HFFc6 (cell line): ENCODE measurements around the gene GLB1L3. TPM values are rescaled to one million over a fixed set of nuclear protein-coding genes. Genes with fewer than 3 reads are reported as not detected.
"Not testable (repeated sequence)": the region's sequence is repeated elsewhere in the genome, so short reads cannot be mapped to it uniquely, and the experiment has no call there.

ENCODE experiments used
- DNase-seq: peaks from one replicate; pipeline ENCODE4 v3.0.0-alpha.2; 2018
- H3K27ac Mint-ChIP-seq: 2 replicates; pipeline ENCODE4 v1.8.0; 2020; ENCODE audit warnings: mild to moderate bottlenecking, mixed read lengths
- H3K27me3 Mint-ChIP-seq: 2 replicates; pipeline ENCODE4 v1.8.0; 2021; ENCODE audit warnings: mild to moderate bottlenecking, moderate library complexity, mixed read lengths; ENCODE audit not compliant: insufficient read depth
- H3K36me3 Mint-ChIP-seq: 2 replicates; pipeline ENCODE4 v1.8.0; 2021; ENCODE audit warnings: low read depth, mixed read lengths
- H3K4me1 Mint-ChIP-seq: 2 replicates; pipeline ENCODE4 v1.8.0; 2020; ENCODE audit warnings: low read depth, mixed read lengths
- H3K4me3 Mint-ChIP-seq: 2 replicates; pipeline ENCODE4 v1.8.0; 2020; ENCODE audit warnings: mild to moderate bottlenecking, moderate library complexity, mixed read lengths
- H3K9me3 Mint-ChIP-seq: 2 replicates; pipeline ENCODE4 v1.8.0; 2020; ENCODE audit warnings: mild to moderate bottlenecking, mixed read lengths
- total RNA-seq, 6 experiments: library from RNA; stranded (reverse); fragmentation: NEBNext Ultra II Directional; extraction: Animal tissue kit (Norgen Biotek cat#: 25700); gene quantifications; 2 replicates in 1 of 6; 3 replicates in 5 of 6; pipeline ENCODE4 v1.2.3, GENCODE V29; 2021
- TF ChIP-seq, protein P1 (sequence below): fragments of 200-600 bp; sonication (generic); IDR thresholded peaks from 2 replicates; pipeline ENCODE4 v1.5.0; 2021; ENCODE audit warnings: antibody characterized with exemption, mild to moderate bottlenecking

Gene GLB1L3
- total RNA-seq, 6 experiments from 2014 or later, result not detected

DNA sequence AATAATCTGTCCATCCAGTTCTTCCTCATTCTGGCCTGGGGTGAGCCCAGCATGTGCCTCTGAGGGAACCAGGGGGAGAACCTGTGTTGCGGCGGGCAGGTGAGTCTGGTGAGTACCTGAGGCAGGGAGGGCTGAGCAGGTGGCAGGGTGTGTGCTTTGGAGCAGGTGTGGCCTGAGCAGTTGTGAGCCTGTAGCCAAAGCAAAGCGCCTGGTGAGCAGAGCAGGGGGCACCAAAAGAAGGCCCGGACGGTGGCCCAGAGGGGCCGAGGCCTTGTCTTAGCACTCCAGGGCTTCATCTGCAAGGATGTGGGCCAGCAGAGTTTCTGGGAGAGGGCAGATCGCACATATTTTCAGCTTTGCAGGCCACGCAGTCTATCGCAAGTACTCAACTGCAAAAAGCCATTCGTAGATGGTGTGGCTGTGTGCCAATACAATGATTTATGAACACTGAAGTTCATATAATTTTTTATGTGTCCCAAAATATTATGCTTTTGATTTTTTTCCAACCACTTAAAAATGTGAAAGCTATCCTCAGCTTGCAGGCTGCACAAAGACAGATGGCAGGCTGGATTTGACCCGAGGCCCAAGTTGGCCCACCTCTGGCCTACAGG, 64.3 kb downstream of the GLB1L3 start:
- TF ChIP-seq, protein P1, sequence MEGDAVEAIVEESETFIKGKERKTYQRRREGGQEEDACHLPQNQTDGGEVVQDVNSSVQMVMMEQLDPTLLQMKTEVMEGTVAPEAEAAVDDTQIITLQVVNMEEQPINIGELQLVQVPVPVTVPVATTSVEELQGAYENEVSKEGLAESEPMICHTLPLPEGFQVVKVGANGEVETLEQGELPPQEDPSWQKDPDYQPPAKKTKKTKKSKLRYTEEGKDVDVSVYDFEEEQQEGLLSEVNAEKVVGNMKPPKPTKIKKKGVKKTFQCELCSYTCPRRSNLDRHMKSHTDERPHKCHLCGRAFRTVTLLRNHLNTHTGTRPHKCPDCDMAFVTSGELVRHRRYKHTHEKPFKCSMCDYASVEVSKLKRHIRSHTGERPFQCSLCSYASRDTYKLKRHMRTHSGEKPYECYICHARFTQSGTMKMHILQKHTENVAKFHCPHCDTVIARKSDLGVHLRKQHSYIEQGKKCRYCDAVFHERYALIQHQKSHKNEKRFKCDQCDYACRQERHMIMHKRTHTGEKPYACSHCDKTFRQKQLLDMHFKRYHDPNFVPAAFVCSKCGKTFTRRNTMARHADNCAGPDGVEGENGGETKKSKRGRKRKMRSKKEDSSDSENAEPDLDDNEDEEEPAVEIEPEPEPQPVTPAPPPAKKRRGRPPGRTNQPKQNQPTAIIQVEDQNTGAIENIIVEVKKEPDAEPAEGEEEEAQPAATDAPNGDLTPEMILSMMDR, result no peak
- Mint-ChIP-seq H3K27ac (no peak overlapping the region), H3K4me3 (no peak overlapping the region), H3K27me3 (no peaks in the 10 kb centered on the region; the same call in 1 of the 2 replicates), H3K9me3 (peaks cover 26% of the 10 kb centered on the region), H3K4me1 (no peaks in the 10 kb centered on the region), H3K36me3 (no peaks in the 10 kb centered on the region; the same call in 1 of the 2 replicates)
- DNase-seq, result no peak

DNA sequence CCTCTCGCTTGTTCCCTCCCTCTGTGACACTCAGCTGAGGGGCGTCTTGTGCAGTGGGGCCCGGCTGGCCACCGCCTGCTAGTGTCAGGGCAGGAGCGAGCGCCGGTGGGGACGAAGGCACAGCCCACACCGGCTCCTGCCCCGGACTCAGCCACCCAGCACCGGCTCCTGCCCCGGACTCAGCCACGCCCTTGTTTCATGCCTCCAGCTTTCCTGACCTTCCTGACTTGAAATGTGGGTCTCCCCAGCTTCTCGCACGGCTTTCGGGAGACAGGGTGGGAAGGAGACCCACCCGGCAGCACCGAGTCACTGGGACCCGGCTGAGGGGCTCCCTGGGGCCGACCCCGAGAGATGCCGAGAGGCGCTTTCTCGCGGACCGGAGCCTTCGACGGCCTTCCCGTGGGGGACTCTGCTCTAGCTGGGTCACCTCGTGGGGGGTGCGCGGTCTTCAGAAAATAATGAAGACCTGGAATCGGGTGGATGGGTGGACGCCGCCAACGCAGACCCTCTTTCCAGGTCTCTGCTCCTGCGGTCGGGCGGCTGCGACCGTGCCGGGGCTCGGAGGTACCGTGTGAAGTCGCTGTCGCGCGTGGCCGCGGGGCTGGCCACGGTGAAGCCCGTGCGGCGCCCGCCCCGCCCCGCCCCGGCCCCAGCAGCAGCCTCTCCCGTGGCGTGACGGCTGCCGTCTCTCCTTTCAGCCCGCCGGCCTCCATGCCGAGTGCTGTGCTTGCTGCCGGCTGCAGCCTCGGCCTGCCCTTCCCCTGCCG, 65.8 kb downstream of the GLB1L3 start:
- Mint-ChIP-seq H3K4me1 (no peaks in the 10 kb centered on the region), H3K27ac (no peak overlapping the region), H3K9me3 (peaks cover 30% of the 10 kb centered on the region), H3K27me3 (peaks cover 1% of the 10 kb centered on the region; the same call in 1 of the 2 replicates), H3K36me3 (no peaks in the 10 kb centered on the region; the same call in 1 of the 2 replicates), H3K4me3 (no peak overlapping the region)
- TF ChIP-seq, protein P1, result no peak
- no peak for DNase-seq

DNA sequence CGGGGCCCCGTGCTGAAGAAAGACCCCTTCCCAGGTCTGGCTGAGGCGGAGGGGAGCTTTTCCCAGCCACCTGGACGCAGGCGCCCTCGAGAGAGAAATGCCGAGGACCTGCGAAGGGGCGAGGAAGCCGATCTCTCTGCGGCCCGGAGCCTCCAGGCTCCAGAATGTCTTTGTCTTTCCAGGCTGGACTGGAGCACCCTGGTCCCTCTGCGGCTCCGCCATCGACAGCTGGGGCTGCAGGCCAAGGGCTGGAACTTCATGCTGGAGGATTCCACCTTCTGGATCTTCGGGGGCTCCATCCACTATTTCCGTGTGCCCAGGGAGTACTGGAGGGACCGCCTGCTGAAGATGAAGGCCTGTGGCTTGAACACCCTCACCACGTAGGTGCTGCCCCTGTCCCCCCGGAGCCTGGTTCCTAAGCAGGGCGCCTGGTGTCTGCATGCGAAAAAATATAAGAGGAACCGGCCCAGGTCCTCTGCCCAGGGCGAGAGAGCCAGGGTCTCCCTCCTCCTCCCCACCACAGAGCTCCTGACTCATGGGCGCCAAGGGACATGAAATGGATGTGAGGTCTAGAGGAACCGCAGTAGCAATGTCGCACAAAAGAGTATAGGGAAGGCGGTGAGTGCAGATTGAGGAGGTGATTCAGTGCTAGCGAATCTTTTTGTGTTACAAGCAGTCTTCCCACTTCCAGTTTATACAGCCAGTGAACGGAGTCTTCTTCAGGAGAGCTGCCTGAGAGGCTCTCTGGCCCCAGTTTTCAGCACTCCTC, 66.6 kb downstream of the GLB1L3 start:
- Mint-ChIP-seq H3K27me3 (peaks cover 1% of the 10 kb centered on the region; the same call in 1 of the 2 replicates), H3K4me3 (no peak overlapping the region), H3K36me3 (no peaks in the 10 kb centered on the region; the same call in 1 of the 2 replicates), H3K4me1 (no peaks in the 10 kb centered on the region), H3K27ac (no peak overlapping the region), H3K9me3 (peaks cover 36% of the 10 kb centered on the region)
- TF ChIP-seq, protein P1, result no peak
- DNase-seq, result no peak

- no peak overlapping the region for H3K4me3 Mint-ChIP-seq
- H3K9me3 Mint-ChIP-seq, result peaks cover 36% of the 10 kb centered on the region
- H3K4me1 Mint-ChIP-seq, result no peaks in the 10 kb centered on the region
- DNase-seq, result no peak
- H3K27me3 Mint-ChIP-seq, result peaks cover 1% of the 10 kb centered on the region; the same call in 1 of the 2 replicates
- no peaks in the 10 kb centered on the region; the same call in 1 of the 2 replicates for H3K36me3 Mint-ChIP-seq
- no peak overlapping the region for H3K27ac Mint-ChIP-seq
- TF ChIP-seq, protein P1, result no peak
These were observed 67.5 kb downstream of the GLB1L3 start for GRCh38 chr11:134343646-134344045.

DNA sequence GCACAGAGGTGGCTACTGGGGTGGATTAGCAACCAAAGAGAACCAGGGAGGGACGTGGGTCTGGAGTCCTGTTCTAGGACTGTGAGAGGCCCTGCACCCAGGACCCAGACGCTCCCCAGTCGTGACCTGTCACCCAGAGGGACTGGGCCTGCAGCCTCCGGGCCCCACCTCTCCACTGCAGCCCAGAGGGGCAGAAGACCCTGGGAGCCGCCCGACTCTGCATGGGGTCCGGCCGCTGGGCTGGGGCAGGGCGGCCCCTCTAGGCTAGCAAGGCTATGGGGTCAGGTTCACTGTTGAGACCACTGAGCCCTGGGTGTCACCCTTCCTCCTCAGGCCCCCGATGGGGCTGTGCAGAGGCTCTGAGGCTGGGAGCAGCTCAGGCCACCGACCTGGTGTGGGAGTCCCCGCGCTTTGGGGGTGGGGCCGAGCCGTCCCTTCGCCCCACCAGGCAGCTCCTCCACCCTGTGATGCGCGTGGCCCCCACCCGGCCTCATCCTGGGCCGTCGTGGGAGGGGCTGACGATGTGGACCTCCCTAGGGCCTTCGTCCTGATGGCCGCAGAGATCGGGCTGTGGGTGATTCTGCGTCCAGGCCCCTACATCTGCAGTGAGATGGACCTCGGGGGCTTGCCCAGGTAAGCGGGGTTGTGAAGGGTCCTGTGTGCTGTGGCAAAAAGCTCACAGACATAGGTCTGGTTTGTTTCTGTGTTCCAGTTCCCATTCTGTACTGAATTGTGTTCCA, 68.5 kb downstream of the GLB1L3 start:
- not testable (repeated sequence) for H3K4me1 Mint-ChIP-seq, H3K4me3 Mint-ChIP-seq, H3K27ac Mint-ChIP-seq

More for the DNA sequence above, 68.5 kb downstream of the GLB1L3 start:
- DNase-seq, H3K27me3 Mint-ChIP-seq, H3K36me3 Mint-ChIP-seq: not testable (repeated sequence)
- peaks cover 32% of the 10 kb centered on the region for H3K9me3 Mint-ChIP-seq
